SU-DHL-6 (cell line): ENCODE measurements around the gene C8G.

Source experiments
- CTCF ChIP-seq: fragments of 200-600 bp; sonication (generic); IDR thresholded peaks from one replicate; pipeline ENCODE4 v1.5.1; 2017; ENCODE audit warnings: antibody characterized with exemption, mild to moderate bottlenecking, low read length, moderate library complexity; ENCODE audit not compliant: insufficient read depth, poor library complexity, severe bottlenecking
- EZH2phosphoT487 ChIP-seq: fragments of 200-600 bp; sonication (generic), shearing (Covaris generic); conservative IDR thresholded peaks from 2 replicates; pipeline ENCODE4 v1.6.1; 2018; ENCODE audit warnings: mild to moderate bottlenecking, antibody characterized with exemption, low read length, moderate library complexity, mixed read lengths

- TF ChIP-seq CTCF = no peak
- no peak for TF ChIP-seq EZH2phosphoT487
Observed at GRCh38 chr9:136937186-136938001, 7.6 kb upstream of the C8G start.
